ENCODE results near the gene COL17A1.

DNA sequence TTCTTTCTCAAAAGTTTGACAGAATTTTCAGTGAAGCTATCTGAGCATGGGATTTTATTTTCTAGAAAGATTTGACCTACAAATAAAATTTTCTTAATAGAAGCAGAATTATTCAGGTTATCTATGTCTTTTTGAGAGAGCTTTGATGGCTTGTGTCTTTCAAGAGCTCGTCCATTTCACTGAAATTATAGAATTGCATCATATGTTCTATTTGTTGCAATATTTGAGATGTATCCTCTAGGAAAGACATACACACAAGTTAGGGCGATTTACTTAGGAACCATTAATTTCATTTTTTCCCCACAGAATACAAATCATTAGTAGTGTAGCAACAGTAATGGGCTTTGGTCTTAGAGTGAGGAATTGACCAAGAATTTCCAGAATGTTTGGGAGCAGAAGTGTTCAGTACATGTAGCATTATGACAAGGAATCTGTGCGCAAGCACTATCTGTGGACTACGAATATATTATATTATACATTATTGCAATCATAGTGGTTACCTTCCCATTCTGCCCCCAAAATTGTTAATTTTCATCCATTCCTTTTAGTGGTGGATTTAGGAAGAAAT is 12.8 kb upstream of the COL17A1 start:
- TF ChIP-seq CTCF (IDR thresholded peaks at IDR 0.05) (no peak), EP300 (IDR thresholded peaks at IDR 0.05) (no peak)
